AG10803 (cell line): Measurements from ENCODE around the gene ZNF829.

ENCODE experiments used
- DNase-seq: peaks from one replicate; pipeline ENCODE4 v3.0.0; 2010; ENCODE audit warnings: low read depth
- H3K4me3 ChIP-seq: 2 replicates; pipeline ENCODE4 v1.5.1; 2011; ENCODE audit warnings: mild to moderate bottlenecking, low read length, control low read depth
- TF ChIP-seq, protein P1 (sequence below): conservative IDR thresholded peaks from 2 replicates; pipeline ENCODE4 v1.5.1; 2011; ENCODE audit warnings: mild to moderate bottlenecking, low read length, control low read depth, inconsistent platforms

ZNF829 gene

DNA sequence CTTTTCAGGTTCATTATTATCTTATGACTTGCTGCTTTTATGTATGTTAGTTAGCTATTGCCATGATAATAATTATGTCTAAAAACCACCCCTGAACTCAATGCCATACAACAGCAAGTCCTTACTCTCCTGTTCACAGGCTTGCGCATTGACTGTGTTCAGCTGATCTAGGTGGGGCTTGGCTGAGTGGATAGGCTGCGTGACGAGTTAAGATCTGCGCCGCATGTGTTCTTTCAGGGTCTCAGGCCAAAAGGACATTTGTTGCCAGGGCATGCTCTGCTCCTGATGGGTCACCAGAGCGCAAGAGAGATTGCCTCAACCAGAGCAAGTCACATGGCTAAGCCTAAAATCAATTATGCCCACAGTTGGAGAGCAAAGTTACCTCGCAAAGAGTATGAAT lies 900 bp upstream of the ZNF829 start:
- H3K4me3 ChIP-seq, result peak overlapping the region; percentile 85
- TF ChIP-seq, protein P1, sequence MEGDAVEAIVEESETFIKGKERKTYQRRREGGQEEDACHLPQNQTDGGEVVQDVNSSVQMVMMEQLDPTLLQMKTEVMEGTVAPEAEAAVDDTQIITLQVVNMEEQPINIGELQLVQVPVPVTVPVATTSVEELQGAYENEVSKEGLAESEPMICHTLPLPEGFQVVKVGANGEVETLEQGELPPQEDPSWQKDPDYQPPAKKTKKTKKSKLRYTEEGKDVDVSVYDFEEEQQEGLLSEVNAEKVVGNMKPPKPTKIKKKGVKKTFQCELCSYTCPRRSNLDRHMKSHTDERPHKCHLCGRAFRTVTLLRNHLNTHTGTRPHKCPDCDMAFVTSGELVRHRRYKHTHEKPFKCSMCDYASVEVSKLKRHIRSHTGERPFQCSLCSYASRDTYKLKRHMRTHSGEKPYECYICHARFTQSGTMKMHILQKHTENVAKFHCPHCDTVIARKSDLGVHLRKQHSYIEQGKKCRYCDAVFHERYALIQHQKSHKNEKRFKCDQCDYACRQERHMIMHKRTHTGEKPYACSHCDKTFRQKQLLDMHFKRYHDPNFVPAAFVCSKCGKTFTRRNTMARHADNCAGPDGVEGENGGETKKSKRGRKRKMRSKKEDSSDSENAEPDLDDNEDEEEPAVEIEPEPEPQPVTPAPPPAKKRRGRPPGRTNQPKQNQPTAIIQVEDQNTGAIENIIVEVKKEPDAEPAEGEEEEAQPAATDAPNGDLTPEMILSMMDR, result no peak
- peak; percentile 44 for DNase-seq

DNA sequence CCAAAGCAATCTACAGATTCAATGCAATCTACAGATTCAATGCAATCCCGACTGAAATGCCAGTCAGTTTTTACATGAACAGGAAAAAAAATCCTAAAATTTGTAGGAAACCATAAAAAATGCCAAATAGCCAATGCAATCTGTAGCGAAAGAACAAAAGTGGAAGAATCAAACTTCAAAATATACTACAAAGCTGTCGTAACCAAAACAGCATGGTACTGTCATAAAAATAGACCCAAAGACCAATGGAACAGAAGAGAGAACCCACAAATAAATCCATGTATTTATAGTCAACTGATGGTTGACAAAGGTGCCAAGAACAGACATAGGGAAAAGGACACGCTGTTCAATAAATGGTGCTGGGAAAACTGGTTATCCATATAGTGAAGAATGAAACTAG lies 17.7 kb downstream of the ZNF829 start:
- DNase-seq, result no peak
- H3K4me3 ChIP-seq, result no peak overlapping the region
- TF ChIP-seq, protein P1, result no peak

DNA sequence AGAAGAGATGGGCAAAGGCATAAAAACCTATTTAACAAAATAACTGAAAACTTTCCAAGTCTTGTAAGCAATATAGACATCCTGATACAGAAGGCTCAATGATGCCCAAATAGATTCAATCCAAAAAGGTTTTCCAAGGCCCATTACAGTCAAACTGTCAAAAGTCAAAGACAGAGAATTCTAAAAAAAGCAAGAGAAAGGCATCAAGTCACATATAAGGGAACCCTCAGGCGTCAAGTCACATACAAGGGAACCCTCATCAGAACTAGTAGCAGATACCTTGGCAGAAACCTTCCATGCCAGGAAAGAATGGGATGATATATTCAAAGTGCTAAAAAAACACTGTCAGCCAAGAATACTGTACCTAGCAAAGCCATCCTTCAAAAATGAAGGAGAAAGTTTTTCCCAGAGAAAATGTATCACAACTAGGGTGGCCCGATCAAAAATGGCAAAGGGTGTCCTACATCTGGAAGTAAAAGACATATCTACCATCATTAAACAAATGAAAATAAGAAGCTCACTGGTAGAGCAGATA lies 21.2 kb downstream of the ZNF829 start:
- DNase-seq, result no peak
- TF ChIP-seq, protein P1, result no peak
- no peak overlapping the region for H3K4me3 ChIP-seq

DNA sequence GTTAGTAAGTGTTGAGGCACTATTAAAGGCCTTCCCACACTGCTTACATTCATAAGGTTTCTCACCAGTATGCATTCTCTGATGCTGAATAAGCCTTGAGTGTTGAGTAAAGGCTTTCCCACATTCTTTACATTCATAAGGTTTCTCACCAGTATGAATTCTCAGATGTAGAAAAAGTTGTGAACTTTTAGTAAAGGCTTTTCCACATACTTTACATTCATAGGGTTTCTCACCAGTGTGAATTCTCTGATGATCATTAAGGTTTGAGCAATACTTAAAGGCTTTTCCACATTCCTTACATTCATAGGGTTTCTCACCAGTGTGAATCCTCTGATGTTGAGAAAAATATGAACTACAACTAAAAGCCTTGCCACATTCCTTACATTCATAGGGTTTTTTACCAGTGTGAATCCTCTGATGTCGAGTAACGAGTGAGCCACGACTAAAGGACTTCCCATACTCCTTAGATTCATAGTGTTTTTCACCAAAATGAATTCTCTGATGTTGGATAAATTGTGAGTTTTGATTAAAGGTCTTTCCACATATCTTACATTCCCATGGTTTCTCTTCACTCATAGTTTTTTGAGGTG lies 24.2 kb downstream of the ZNF829 start:
- TF ChIP-seq, protein P1, result no peak
- no peak for DNase-seq
- H3K4me3 ChIP-seq, result no peak overlapping the region

DNA sequence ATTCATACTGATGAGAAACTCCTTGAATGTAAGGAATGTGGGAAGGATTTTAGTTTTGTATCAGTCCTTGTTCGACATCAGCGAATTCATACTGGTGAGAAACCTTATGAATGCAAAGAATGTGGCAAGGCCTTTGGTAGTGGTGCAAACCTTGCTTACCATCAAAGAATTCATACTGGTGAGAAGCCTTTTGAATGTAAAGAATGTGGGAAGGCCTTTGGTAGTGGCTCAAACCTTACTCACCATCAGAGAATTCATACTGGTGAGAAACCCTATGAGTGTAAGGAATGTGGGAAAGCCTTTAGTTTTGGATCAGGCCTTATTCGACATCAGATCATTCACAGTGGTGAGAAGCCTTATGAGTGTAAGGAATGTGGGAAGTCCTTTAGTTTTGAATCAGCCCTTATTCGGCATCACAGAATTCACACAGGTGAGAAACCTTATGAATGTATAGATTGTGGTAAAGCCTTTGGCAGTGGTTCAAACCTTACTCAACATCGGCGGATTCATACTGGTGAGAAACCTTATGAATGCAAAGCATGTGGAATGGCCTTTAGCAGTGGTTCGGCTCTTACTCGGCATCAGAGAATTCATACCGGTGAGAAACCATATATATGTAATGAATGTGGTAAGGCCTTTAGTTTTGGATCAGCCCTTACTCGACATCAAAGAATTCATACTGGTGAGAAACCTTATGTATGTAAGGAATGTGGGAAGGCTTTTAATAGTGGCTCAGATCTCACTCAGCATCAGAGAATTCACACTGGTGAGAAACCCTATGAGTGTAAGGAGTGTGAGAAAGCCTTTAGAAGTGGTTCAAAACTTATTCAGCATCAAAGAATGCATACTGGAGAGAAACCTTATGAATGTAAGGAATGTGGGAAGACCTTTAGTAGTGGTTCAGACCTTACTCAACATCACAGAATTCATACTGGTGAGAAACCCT lies 38.8 kb downstream of the ZNF829 start:
- no peak for DNase-seq
- H3K4me3 ChIP-seq, result no peak overlapping the region
- TF ChIP-seq, protein P1, result no peak

DNA sequence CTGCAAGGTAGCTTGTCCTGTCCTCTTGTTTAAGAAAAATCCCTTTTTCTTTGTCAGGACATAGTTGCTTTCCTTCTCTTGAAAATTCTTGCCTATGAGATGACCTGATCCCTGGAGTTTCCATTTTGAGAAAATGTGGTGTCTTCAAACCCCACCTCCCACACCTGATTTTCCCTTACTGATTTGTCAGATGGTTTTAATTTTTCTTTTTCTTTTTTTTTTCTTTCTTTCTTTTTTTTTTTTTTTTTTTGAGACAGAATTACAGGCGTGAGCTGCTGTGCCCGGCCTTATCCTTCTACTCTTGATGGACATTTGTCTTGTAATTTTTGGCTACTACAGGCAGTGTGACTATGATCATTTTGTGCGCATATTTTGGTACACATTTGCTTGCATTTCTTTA lies 64.2 kb downstream of the ZNF829 start:
- TF ChIP-seq, protein P1, result no peak
- DNase-seq, result no peak
- peak overlapping the region; percentile 99 for H3K4me3 ChIP-seq
